CD4-positive, alpha-beta T cell treated with Interleukin-12 subunit alpha and Interleukin-12 subunit beta, for 1 hour (primary cell): ENCODE measurements around the gene RNF123.

ENCODE experiments used
- DNase-seq: peaks from one replicate; pipeline ENCODE4 v3.0.0-alpha.2; 2020

RNF123 gene

DNA sequence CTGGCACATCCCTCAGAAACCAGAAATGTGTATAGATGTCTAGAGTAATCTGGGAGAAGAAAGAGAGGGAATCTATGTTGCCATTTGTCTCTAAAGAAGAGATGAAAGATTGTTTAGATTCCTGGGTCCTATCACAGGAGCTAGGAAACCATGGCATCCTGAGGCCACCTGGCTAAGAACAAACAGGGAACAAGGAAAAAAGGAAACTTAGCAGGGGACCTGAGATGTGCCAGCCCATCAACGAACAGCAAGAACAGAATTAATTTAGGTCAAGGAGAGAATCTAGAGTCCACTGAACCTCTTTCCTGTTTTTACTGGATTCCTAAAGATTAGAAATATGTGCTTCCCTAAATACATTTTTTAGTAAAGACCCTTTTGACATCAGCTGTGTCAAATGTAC lies 66.7 kb downstream of the RNF123 start:
- no peak for DNase-seq

DNA sequence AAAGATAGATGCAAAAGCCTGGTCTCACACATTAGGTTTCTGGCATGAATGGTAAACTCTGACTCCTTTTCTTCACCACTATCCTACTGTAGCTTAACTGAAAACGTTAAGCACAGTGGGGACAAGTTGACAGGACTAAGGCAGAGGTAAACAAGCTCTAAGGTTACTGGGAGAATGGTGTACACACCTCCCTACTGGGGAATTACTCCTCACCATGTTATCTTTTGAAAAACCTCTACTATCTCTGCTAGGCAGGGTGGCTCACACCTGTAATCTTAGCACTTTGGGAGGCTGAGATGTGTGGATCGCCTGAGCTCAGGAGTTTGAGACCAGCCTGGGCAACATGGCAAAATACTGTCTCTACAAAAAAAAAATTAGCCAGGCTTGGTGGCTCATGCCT lies 67.8 kb downstream of the RNF123 start:
- DNase-seq = no peak

DNA sequence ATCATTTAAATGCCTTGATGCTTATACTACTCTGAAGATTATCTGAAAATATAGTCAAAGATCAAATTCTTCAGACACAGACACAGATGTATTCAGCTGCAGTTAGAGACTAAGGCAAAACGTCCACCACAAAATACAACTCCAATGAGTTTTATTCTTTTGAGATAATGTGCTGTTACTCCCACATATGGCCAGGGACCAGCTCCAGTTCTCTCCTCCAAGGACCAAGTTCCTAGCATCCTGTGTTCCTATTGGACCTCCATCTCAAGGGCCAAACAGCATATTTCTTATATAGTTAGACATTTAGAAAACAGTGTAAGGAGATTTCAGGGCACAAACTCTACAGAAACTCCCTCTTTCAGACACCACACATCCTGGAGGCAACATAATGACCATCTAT lies 69.9 kb downstream of the RNF123 start:
- no peak for DNase-seq

DNA sequence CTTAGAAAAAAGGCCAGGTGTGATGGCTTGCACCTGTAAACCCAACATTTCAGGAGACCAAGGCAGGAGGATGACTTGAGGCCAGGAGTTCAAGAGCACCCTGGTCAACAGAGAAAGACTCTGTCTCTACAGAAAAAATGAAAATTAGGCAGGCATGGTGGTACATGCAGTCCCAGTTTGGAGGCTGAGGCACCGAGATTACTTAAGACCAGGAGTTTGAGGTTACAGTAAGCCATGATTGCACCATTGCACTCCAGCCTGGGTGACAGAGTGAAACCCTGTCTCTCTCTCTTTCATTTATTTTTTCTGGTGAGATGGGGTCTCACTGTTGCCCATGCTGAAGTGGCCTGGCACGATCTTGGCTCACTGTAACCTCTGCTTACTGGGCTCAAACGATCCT lies 72.3 kb downstream of the RNF123 start:
- no peak for DNase-seq

- DNase-seq = no peak
These were observed 74.6 kb downstream of the RNF123 start for GRCh38 chr3:49763981-49764380.

DNA sequence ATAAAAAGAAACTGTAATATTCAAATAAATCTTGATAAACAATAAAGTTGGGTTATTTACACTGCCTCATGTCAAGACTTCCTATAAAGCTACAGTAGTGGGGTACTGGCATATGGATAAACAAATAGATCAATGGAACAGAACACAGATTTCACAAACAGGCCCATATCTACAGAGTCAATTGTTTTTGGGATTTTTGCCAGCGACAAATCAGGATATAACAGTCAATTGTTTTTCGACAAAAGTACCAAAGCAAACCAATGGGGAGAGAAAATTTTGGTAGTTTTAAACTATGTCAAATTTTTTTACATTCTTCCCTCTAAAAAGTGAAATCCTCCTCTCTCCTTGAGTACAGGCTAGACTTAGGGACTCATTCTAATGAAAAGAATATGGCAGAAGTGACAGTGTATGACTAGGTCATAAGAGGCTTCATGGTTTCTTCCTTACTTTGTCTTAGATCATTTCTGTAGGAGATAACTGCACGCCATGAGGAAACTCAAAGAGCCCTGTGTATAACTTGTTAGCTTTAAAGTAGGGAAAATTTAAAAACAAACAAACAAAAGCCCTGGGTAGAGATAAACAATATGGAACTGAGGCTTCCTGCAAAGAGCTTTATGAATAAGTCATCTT lies 80.0 kb downstream of the RNF123 start:
- DNase-seq = no peak

- DNase-seq = no peak
These were observed 80.6 kb downstream of the RNF123 start for GRCh38 chr3:49769926-49770325.
